DLD1 (cell line): Measurements from ENCODE around the gene PTPRN2.
"Not testable (repeated sequence)": the region's sequence is repeated elsewhere in the genome, so short reads cannot be mapped to it uniquely, and the experiment has no call there.

Source experiments
- in situ Hi-C: cut with HindIII; loops from 2 replicates; pipeline ENCODE4 v1.10.0; 2017; ENCODE audit warnings: low sequenced_read_pairs

The PTPRN2 gene

GRCh38 chr7:158358926-158359645 is 228.5 kb downstream of the PTPRN2 start:
- in situ Hi-C loops = loop anchor here (25.0 kb wide), 1 partner anchor 322 kb away; no protein-coding TSS in a partner anchor

GRCh38 chr7:158357898-158358821 is 229.5 kb downstream of the PTPRN2 start:
- in situ Hi-C loops = loop anchor here (25.0 kb wide), 1 partner anchor 321 kb away; no protein-coding TSS in a partner anchor

GRCh38 chr7:158357106-158357897 is 230.3 kb downstream of the PTPRN2 start:
- in situ Hi-C loops = loop anchor here (25.0 kb wide), 1 partner anchor 320 kb away; no protein-coding TSS in a partner anchor

GRCh38 chr7:158356454-158356853 is 231.2 kb downstream of the PTPRN2 start:
- in situ Hi-C loops = loop anchor here (25.0 kb wide), 1 partner anchor 319 kb away; no protein-coding TSS in a partner anchor

- in situ Hi-C loops = loop anchor here (25.0 kb wide), 1 partner anchor 318 kb away; no protein-coding TSS in a partner anchor
Measured at GRCh38 chr7:158355456-158356065, 232.1 kb downstream of the PTPRN2 start.

GRCh38 chr7:158354861-158355260 is 232.8 kb downstream of the PTPRN2 start:
- in situ Hi-C loops = loop anchor here (25.0 kb wide), 1 partner anchor 318 kb away; no protein-coding TSS in a partner anchor

GRCh38 chr7:158353606-158354570 is 233.7 kb downstream of the PTPRN2 start:
- in situ Hi-C loops = loop anchor here (25.0 kb wide), 1 partner anchor 317 kb away; no protein-coding TSS in a partner anchor

GRCh38 chr7:158351899-158352729 is 235.5 kb downstream of the PTPRN2 start:
- in situ Hi-C loops = loop anchor here (25.0 kb wide), 1 partner anchor 315 kb away; no protein-coding TSS in a partner anchor

GRCh38 chr7:158351481-158351880 is 236.1 kb downstream of the PTPRN2 start:
- in situ Hi-C loops = loop anchor here (25.0 kb wide), 1 partner anchor 314 kb away; no protein-coding TSS in a partner anchor

GRCh38 chr7:158351051-158351450 is 236.6 kb downstream of the PTPRN2 start:
- in situ Hi-C loops = loop anchor here (25.0 kb wide), 1 partner anchor 314 kb away; no protein-coding TSS in a partner anchor

- in situ Hi-C loops = loop anchor here (25.0 kb wide), 1 partner anchor 313 kb away; no protein-coding TSS in a partner anchor
Measured at GRCh38 chr7:158350166-158350900, 237.3 kb downstream of the PTPRN2 start.

GRCh38 chr7:158348446-158348845 is 239.2 kb downstream of the PTPRN2 start:
- in situ Hi-C loops = no loop called here

GRCh38 chr7:158348039-158348438 is 239.6 kb downstream of the PTPRN2 start:
- in situ Hi-C loops = not testable (repeated sequence)

GRCh38 chr7:158345731-158346130 is 241.9 kb downstream of the PTPRN2 start:
- in situ Hi-C loops = no loop called here

- in situ Hi-C loops = no loop called here
Measured at GRCh38 chr7:158344706-158345300, 242.8 kb downstream of the PTPRN2 start.

GRCh38 chr7:158343936-158344455 is 243.6 kb downstream of the PTPRN2 start:
- in situ Hi-C loops = no loop called here
